IMR-90 (cell line): Measurements from ENCODE around the gene CRIP1.

Experiments
- CEBPB ChIP-seq: IDR thresholded peaks from 2 replicates; pipeline ENCODE4 v1.6.1; 2012; ENCODE audit warnings: low read depth, low read length, improper control_type of control experiment
- CTCF ChIP-seq: conservative IDR thresholded peaks from 2 replicates; pipeline ENCODE4 v1.5.1; 2012; ENCODE audit warnings: mild to moderate bottlenecking, low read depth, low read length, improper control_type of control experiment
- MXI1 ChIP-seq: IDR thresholded peaks from 2 replicates; pipeline ENCODE4 v1.6.1; 2012; ENCODE audit warnings: low read depth, mild to moderate bottlenecking, low read length, moderate library complexity, borderline replicate concordance
- POLR2A ChIP-seq: IDR thresholded peaks from 2 replicates; pipeline ENCODE4 v1.6.1; 2012; ENCODE audit warnings: mild to moderate bottlenecking, low read depth, low read length
- RAD21 ChIP-seq: IDR thresholded peaks from 2 replicates; pipeline ENCODE4 v1.6.1; 2012; ENCODE audit warnings: low read length, improper control_type of control experiment
- SMC3 ChIP-seq: fragments of 150-350 bp; IDR thresholded peaks from 2 replicates; pipeline ENCODE4 v1.6.1; 2016; ENCODE audit warnings: low read depth, mild to moderate bottlenecking, antibody characterized with exemption, low read length, moderate library complexity
- USF2 ChIP-seq: fragments of 150-350 bp; IDR thresholded peaks from 2 replicates; pipeline ENCODE4 v1.6.1; 2017; ENCODE audit warnings: mild to moderate bottlenecking, antibody characterized with exemption, low read length, low read depth

GRCh38 chr14:105493921-105494605 lies 7.4 kb downstream of the CRIP1 start:
- TF ChIP-seq CTCF = no peak
- TF ChIP-seq MXI1 = no peak
- TF ChIP-seq POLR2A = no peak
- no peak for TF ChIP-seq SMC3
- no peak for TF ChIP-seq USF2
- no peak for TF ChIP-seq RAD21
- no peak for TF ChIP-seq CEBPB
